IPS-20b (cell line): ENCODE measurements around the gene HOXC13.

Source experiments
- H3K27ac ChIP-seq: one replicate; pipeline ENCODE4 v1.5.1; 2013; ENCODE audit warnings: low read length
- H3K27me3 ChIP-seq: 2 replicates; pipeline ENCODE4 v1.6.1; 2013; ENCODE audit warnings: mild to moderate bottlenecking, low read length, inconsistent platforms; ENCODE audit not compliant: insufficient read depth
- H3K36me3 ChIP-seq: 2 replicates; pipeline ENCODE4 v1.6.1; 2013; ENCODE audit warnings: low read depth, mild to moderate bottlenecking, inconsistent platforms, low read length, moderate library complexity; ENCODE audit not compliant: insufficient read depth
- H3K4me1 ChIP-seq: 2 replicates; pipeline ENCODE4 v1.6.1; 2013; ENCODE audit warnings: mild to moderate bottlenecking, control low read depth, inconsistent platforms, low read length, moderate library complexity; ENCODE audit not compliant: insufficient read depth
- H3K4me3 ChIP-seq: 2 replicates; pipeline ENCODE4 v1.5.1; 2013; ENCODE audit warnings: mild to moderate bottlenecking, low read length, inconsistent platforms
- H3K9ac ChIP-seq: 2 replicates; pipeline ENCODE4 v1.6.1; 2013; ENCODE audit warnings: low read depth, mild to moderate bottlenecking, inconsistent platforms, low read length, moderate library complexity
- H3K9me3 ChIP-seq: 2 replicates; pipeline ENCODE4 v1.6.1; 2013; ENCODE audit warnings: mild to moderate bottlenecking, low read depth, low read length, inconsistent platforms; ENCODE audit not compliant: insufficient read depth

The HOXC13 gene

DNA sequence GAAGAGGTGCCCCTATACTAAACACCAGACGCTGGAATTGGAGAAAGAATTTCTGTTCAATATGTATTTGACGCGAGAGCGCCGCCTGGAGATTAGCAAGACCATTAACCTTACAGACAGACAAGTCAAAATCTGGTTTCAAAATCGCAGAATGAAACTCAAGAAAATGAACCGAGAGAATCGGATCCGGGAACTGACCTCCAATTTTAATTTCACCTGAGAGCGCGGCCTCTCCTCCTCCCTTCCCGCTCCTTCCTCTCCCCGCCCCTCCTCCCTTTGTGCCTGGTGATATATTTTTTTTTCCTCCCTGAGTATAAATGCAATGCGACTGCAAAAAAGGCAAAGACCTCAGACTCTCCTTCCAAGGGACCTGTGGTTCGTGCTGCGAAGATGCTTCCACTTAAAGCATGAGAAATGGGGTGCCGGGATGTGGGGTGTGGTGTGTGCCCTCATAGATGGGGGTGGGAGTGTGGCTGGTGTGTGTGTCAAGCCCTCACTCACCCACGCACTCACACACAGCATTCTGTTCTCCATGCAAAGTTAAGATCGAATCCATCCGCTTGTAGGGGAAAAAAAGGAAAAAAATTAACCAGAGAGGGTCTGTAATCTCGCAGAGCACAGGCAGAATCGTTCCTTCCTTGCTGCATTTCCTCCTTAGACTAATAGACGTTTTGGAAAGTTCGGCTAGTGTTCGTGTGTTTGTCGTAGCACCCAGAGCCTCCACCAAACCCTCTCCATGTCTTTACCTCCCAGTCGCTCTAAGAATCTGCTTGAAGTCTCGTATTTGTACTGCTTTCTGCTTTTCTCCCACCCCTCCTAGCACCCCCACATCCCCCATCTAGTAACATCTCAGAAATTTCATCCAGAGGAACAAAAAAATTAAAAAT, 50.8 kb downstream of the HOXC13 start:
- Histone ChIP-seq H3K9ac (no peak overlapping the region), H3K27me3 (peaks cover 100% of the 10 kb centered on the region), H3K4me1 (no peaks in the 10 kb centered on the region), H3K27ac (no peak overlapping the region), H3K36me3 (no peaks in the 10 kb centered on the region), H3K9me3 (peaks cover 12% of the 10 kb centered on the region; the same call in 1 of the 2 replicates), H3K4me3 (no peak overlapping the region)

DNA sequence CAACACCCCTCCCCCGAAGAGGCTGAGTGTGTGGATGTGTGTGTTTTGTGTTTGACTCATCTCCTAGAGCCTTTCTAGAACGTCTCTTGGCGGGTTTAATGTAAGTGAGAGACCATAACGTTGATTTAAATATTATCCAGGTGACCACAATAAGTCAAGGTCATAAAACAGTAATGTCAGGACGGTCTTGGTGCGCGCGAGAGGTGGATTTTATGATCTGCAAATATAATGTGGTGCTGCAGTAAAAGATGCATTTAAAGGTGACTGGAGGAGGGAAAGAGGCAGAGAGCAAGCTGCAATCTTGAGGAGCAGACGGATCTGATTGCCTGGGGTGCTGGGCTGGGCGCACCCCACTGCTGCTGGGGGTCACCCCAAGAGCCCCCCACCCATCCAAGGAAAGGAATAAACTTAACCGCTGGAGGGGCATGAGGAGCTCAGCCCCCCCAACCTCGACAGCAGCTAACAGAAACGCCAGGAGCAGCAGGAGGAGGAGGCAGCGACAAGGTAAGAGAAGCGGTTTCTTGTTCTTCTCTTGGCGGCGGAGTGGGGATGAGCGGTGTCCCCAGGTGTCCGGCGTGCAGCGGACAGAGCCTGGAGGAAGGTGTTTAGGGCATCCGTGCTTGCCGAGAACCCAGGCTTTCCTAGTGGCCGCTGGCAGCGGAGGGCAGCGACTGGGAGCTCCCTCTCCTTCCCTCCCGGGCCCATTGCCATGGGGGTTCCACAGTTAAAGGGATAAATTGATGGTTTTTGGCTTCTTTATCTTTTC, 51.9 kb downstream of the HOXC13 start:
- Histone ChIP-seq H3K36me3 (no peaks in the 10 kb centered on the region), H3K9ac (no peak overlapping the region), H3K27me3 (peaks cover 100% of the 10 kb centered on the region), H3K27ac (no peak overlapping the region), H3K4me1 (no peaks in the 10 kb centered on the region), H3K4me3 (no peak overlapping the region), H3K9me3 (peaks cover 6% of the 10 kb centered on the region; the same call in 1 of the 2 replicates)

DNA sequence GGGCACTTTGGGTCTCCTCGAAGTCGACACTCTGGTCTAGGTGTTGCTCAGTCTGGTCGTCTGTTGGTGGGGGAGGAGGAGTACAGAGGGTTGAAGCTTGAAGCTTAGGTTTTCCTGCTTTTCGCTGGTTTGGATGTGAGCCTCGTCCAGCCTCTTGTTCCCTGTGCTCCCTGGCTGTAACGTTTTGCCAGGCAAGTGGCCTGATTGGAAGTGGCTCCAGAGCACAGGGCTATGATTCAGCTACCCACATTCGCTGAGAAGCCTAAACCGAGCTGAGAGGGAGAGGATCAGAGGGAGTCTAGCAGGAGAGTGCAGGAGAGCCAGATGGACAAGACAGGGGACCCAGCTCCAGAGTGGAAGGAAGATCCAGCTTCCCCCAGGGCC, 52.4 kb downstream of the HOXC13 start:
- no peak overlapping the region for H3K4me3 ChIP-seq
- H3K36me3 ChIP-seq: no peaks in the 10 kb centered on the region
- H3K27me3 ChIP-seq: peaks cover 100% of the 10 kb centered on the region
- no peak overlapping the region for H3K27ac ChIP-seq
- peaks cover under 1% of the 10 kb centered on the region; the same call in 1 of the 2 replicates for H3K4me1 ChIP-seq
- H3K9ac ChIP-seq: no peak overlapping the region
- H3K9me3 ChIP-seq: peaks cover 5% of the 10 kb centered on the region; the same call in 1 of the 2 replicates

DNA sequence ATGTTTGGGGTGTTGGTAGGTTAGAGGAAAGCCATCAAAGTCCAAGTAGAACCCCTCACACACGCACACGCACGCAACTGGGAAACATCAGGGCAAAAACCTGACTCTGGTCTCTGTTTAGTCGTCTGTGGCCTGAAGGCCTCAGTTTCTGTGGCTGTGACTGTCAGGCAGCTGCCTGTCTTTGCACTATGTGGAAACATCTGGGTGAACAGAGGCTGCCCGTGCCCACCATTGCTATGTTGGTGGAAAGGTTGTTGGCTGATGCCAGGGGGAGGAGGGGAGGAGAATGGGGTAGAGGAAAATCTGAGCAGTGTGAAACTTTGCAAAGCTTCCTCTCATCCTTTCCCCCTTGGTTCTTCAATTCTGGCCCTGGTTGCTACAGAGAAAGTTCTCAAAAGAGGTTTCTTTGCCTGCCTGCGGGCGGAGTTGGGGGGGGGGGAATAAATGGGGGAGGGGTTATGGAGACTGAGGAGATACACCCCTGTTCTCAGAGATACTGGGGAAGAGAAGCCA, 53.8 kb downstream of the HOXC13 start:
- H3K9ac ChIP-seq: no peak overlapping the region
- peaks cover 14% of the 10 kb centered on the region; the same call in 1 of the 2 replicates for H3K9me3 ChIP-seq
- H3K4me1 ChIP-seq: peaks cover 2% of the 10 kb centered on the region; the same call in 1 of the 2 replicates
- H3K27ac ChIP-seq: no peak overlapping the region
- H3K4me3 ChIP-seq: no peak overlapping the region
- H3K36me3 ChIP-seq: no peaks in the 10 kb centered on the region
- peaks cover 100% of the 10 kb centered on the region for H3K27me3 ChIP-seq

DNA sequence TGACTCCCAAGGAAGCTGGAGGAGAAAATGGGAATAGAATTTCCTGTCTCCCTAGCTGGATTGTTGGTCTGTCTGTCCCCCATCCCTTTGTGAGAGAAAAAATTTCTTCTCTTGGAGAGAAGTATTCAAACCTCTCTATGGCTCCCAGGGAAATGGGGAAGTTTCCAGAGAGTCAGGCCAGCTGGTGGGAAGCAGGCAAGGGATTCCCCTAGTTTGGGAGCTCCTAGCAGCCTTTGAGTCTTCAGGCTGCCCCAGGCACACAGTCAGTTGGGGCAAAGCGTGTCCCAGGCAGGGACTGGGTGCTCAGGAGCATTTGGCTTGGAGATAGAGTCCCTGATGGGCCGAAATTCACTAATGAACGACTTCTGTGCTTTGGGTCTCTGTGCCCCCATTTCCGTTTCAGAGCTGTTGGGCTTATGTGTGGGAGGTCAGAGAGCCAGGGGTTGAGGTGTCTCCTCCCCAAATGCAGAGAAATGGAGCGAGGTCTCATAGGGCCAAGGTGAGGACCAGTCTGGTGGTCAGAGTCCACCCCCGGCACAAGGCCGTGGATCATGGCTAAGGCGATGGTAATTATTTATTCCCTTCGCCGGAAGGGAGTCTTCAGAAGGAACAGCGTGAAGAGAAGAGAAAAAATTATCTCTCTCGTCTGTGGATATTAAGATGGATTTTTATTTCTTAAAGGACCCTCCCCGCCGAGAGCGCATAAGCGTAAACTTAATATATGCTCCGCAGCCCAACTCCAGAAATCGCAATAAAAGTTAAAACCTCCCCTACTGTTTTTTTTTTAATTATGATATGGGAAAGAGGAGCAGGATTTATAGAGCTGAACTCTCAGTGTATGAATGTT, 54.8 kb downstream of the HOXC13 start:
- Histone ChIP-seq H3K9ac (no peak overlapping the region), H3K9me3 (peaks cover 14% of the 10 kb centered on the region; the same call in 1 of the 2 replicates), H3K4me3 (no peak overlapping the region), H3K36me3 (no peaks in the 10 kb centered on the region), H3K4me1 (peaks cover 2% of the 10 kb centered on the region; the same call in 1 of the 2 replicates), H3K27ac (no peak overlapping the region), H3K27me3 (peaks cover 100% of the 10 kb centered on the region)

DNA sequence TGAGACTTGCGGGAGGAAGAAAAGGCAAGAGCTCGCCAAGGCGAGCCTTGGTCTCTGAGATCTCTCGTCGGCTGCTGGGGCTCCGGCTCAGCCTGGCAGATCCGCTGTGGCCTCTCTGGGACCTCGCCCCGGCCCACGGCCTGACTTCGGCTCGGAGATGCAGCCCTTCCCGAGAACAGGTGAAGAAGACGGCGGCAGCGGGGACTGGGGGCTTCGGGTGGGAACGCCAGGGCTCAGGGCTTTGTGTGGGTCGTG, 55.3 kb downstream of the HOXC13 start:
- Histone ChIP-seq H3K4me3 (no peak overlapping the region), H3K27me3 (peaks cover 100% of the 10 kb centered on the region), H3K27ac (no peak overlapping the region), H3K9me3 (peaks cover 14% of the 10 kb centered on the region; the same call in 1 of the 2 replicates), H3K9ac (no peak overlapping the region), H3K4me1 (peaks cover 2% of the 10 kb centered on the region; the same call in 1 of the 2 replicates), H3K36me3 (no peaks in the 10 kb centered on the region)

DNA sequence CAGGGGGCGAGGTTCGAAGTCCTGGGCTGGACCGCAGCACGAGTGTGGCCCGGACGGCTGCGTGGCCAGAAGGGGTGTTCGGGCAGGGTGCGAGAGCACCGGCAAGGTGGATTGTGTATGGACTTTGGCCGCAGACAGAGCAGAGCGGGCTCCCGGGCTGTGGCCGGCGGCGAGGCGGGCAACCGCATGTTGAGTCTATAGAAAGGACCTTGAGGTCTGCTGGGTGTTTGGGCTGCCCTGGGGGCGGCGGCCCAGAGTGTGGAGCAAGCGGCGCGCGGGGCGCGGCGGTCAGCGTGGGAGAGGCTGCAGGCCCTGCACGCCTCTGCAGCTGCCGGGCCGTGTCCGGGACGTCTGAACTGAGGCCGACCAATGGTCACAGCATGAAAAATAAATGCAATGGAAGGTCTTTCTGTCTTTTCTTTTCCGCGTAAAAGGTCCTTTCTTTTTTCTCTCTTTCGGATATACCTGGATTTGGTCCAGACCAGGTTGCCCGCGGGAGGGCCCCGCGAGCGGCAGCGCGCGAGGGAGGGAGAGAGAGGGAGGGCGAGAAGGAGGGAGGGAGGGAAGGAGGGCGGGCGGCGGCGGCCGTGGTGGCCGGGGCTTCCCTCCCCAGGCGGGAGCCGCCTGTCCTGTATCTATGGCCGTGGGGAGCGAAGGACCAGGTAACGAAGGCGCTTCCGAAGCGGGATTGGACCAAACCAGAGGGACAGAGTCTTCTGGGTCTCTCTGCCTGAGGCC, 55.8 kb downstream of the HOXC13 start:
- H3K36me3 ChIP-seq: no peaks in the 10 kb centered on the region
- H3K9me3 ChIP-seq: peaks cover 14% of the 10 kb centered on the region; the same call in 1 of the 2 replicates
- H3K4me3 ChIP-seq: no peak overlapping the region
- H3K27me3 ChIP-seq: peaks cover 100% of the 10 kb centered on the region
- no peak overlapping the region for H3K27ac ChIP-seq
- peaks cover 2% of the 10 kb centered on the region; the same call in 1 of the 2 replicates for H3K4me1 ChIP-seq
- no peak overlapping the region for H3K9ac ChIP-seq

DNA sequence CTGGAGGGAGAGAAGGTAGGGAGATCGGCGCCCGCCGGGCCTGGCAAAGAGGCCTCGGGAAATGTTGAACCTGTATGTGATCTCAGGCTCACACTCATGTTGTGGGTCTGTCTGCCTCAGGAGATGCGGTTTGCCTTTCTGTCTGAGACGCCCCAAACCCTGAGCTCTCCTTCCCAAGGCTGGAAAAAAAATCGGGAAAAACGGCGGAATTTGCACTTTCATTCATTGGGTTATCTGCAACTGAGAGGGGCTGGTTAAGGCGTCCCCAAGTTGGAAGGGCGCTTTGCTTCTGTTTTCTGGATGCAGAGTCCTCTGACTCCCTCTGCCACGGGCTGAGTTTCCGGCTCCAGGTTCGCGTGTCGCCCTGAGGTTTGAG, 56.4 kb downstream of the HOXC13 start:
- Histone ChIP-seq H3K4me1 (peaks cover 2% of the 10 kb centered on the region; the same call in 1 of the 2 replicates), H3K4me3 (no peak overlapping the region), H3K9me3 (peaks cover 17% of the 10 kb centered on the region; the same call in 1 of the 2 replicates), H3K27ac (no peak overlapping the region), H3K9ac (no peak overlapping the region), H3K27me3 (peaks cover 100% of the 10 kb centered on the region), H3K36me3 (no peaks in the 10 kb centered on the region)

DNA sequence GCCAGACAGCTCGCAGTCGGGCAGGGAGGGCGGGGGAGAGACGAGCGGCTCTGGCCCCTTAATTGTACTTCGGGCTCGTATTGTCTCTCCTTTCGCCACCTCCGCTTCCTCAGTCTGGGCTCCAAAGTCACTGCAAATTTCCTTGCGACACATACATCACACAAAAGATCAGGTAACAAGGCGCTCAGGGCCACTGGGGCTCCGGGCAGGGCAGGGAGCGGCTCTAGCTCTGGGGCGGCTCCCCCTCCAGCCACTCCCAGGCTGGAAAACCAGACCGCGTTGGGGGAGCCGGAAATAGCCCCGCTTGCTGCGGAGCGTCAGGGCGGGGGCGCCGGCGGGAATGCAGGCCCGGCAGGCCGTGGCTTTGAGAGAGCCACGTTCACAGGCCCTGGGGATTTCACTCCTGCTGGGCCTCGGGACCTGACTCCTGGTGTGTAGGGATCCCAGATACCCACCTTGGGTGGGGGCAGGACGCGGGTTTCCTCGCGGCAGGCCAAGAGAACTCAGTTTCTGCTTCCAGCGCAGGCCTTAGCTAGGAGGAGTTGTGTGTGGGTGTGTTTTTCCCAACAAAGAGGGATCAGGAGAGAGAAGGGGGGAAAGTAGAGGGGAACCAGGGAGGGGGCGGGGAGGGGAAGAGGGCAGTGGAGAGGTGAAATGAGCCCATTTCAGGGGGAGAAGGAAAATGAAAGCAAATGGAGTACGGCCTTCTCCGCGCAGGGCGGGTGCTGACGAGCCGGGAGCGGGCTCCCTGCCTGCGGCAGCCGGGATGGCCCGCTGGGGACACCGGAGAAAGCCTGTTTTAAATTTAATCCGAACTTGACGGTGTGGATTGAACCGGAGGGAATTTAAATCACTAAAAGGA, 57.0 kb downstream of the HOXC13 start:
- H3K9me3 ChIP-seq: peaks cover 17% of the 10 kb centered on the region; the same call in 1 of the 2 replicates
- H3K36me3 ChIP-seq: no peaks in the 10 kb centered on the region
- H3K4me1 ChIP-seq: peaks cover 2% of the 10 kb centered on the region; the same call in 1 of the 2 replicates
- H3K27ac ChIP-seq: no peak overlapping the region
- no peak overlapping the region for H3K9ac ChIP-seq
- H3K4me3 ChIP-seq: no peak overlapping the region; the same call in 1 of the 2 replicates
- H3K27me3 ChIP-seq: peaks cover 100% of the 10 kb centered on the region
